HepG2 (cell line): ENCODE measurements around the gene PYGO2. TPM values are rescaled to one million over a fixed set of nuclear protein-coding genes. Genes with fewer than 3 reads are reported as not detected.
A peak's percentile ranks its signal among the peaks of the same experiment; 100 is the strongest.

Experiments
- AGO2 ChIP-seq: fragments of 200-400 bp; formaldehyde crosslinking; optimal IDR thresholded peaks from 2 replicates; pipeline ENCODE3; 2017; ENCODE audit warnings: mild to moderate bottlenecking, low read depth, low read length, moderate library complexity
- CCDC6 ChIP-seq: sonication (generic); formaldehyde crosslinking; IDR thresholded peaks from 2 replicates; pipeline ENCODE4 v1.8.1; 2022; ENCODE audit warnings: mild to moderate bottlenecking, missing genetic modification reagents, moderate library complexity
- CENPBD1 ChIP-seq: sonication (generic); formaldehyde crosslinking; IDR thresholded peaks from 2 replicates; pipeline ENCODE4 v1.8.0; 2022; ENCODE audit warnings: missing genetic modification reagents, low read depth, mild to moderate bottlenecking, borderline replicate concordance
- FOXJ3 ChIP-seq: sonication (generic); formaldehyde crosslinking; IDR thresholded peaks from 2 replicates; pipeline ENCODE4 v1.4.0; 2020; ENCODE audit warnings: missing genetic modification reagents, mild to moderate bottlenecking, borderline replicate concordance
- HMG20A ChIP-seq: IDR thresholded peaks from 2 replicates; pipeline ENCODE4 v1.6.1; 2016; ENCODE audit warnings: borderline replicate concordance
- HNRNPL ChIP-seq: fragments of 200-400 bp; formaldehyde crosslinking; IDR thresholded peaks from 2 replicates; pipeline ENCODE4 v1.6.1; 2017; ENCODE audit warnings: mild to moderate bottlenecking, low read depth, low read length
- HOXA7 ChIP-seq: sonication (generic); formaldehyde crosslinking; IDR thresholded peaks from 2 replicates; pipeline ENCODE4 v1.8.1; 2022; ENCODE audit warnings: mild to moderate bottlenecking, missing genetic modification reagents, moderate library complexity
- IKZF4 ChIP-seq: sonication (generic); formaldehyde crosslinking; IDR thresholded peaks from 2 replicates; pipeline ENCODE4 v1.5.1; 2020; ENCODE audit warnings: borderline replicate concordance, mild to moderate bottlenecking, low read depth, missing genetic modification reagents; ENCODE audit errors: not compliant biosample characterization
- MBNL3 ChIP-seq: fragments of 250-450 bp; sonication (Bioruptor Pico); conservative IDR thresholded peaks from 2 replicates; pipeline ENCODE4 v1.8.0; 2022; ENCODE audit warnings: mild to moderate bottlenecking, inconsistent platforms
- PAXIP1 ChIP-seq: sonication (generic); formaldehyde crosslinking; conservative IDR thresholded peaks from 2 replicates; pipeline ENCODE4 v1.4.0; 2020; ENCODE audit warnings: mild to moderate bottlenecking, missing genetic modification reagents, moderate library complexity
- RXRA ChIP-seq: sonication (generic); formaldehyde crosslinking; IDR thresholded peaks from 2 replicates; pipeline ENCODE4 v1.5.1; 2020; ENCODE audit warnings: missing genetic modification reagents
- SMYD3 ChIP-seq: sonication (generic); formaldehyde crosslinking; IDR thresholded peaks from 2 replicates; pipeline ENCODE4 v1.8.1; 2023; ENCODE audit warnings: mild to moderate bottlenecking, missing genetic modification reagents
- SRF ChIP-seq: IDR thresholded peaks from 2 replicates; pipeline ENCODE4 v1.6.1; 2011; ENCODE audit warnings: mild to moderate bottlenecking, low read depth, low read length, moderate library complexity
- TAF1 ChIP-seq: sonication (generic); formaldehyde crosslinking; IDR thresholded peaks from 2 replicates; pipeline ENCODE4 v1.4.0; 2020; ENCODE audit warnings: missing genetic modification reagents
- YEATS2 ChIP-seq: sonication (generic); formaldehyde crosslinking; IDR thresholded peaks from 2 replicates; pipeline ENCODE4 v1.4.0; 2020; ENCODE audit warnings: missing genetic modification reagents, borderline replicate concordance
- ZNF256 ChIP-seq: sonication (generic); formaldehyde crosslinking; conservative IDR thresholded peaks from 2 replicates; pipeline ENCODE4 v1.4.0; 2020; ENCODE audit warnings: missing genetic modification reagents
- ZNF44 ChIP-seq: sonication (generic); formaldehyde crosslinking; IDR thresholded peaks from 2 replicates; pipeline ENCODE4 v1.5.1; 2020; ENCODE audit warnings: mild to moderate bottlenecking, missing genetic modification reagents
- ZNF549 ChIP-seq: sonication (generic); formaldehyde crosslinking; IDR thresholded peaks from 2 replicates; pipeline ENCODE4 v1.5.0; 2020; ENCODE audit warnings: missing genetic modification reagents
- polyA plus RNA-seq, 8 experiments: library from polyadenylated mRNA; depleted of rRNA in 3 of 8; stranded (reverse) in 7 of 8; unstranded in 1 of 8; fragments of >200 nt; fragmentation: Illumina TruSeq in 4 of 8; extraction: Trizol in 4 of 8; gene quantifications; 2 replicates each; pipeline versions ENCODE4 v1.2.1 to v1.2.3, GENCODE V29; 2011 to 2016; ENCODE audit warnings: low read depth in 4 of 8, missing spikeins in 1 of 8, mixed read lengths in 1 of 8; ENCODE audit not compliant: insufficient read depth in 1 of 8
- total RNA-seq, 5 experiments: library from RNA; depleted of rRNA; stranded (reverse); fragments of >200 nt; fragmentation: Illumina TruSeq; extraction: Trizol; gene quantifications; 2 replicates each; pipeline ENCODE4 v1.2.3, GENCODE V29; 2016; ENCODE audit warnings: low read depth in 1 of 5
- TF ChIP-seq, protein P1 (sequence below): sonication (generic); formaldehyde crosslinking; IDR thresholded peaks from 2 replicates; pipeline ENCODE4 v1.5.1; 2020; ENCODE audit warnings: mild to moderate bottlenecking, missing genetic modification reagents, moderate library complexity
- TF ChIP-seq, protein P2 (sequence below): sonication (generic); formaldehyde crosslinking; IDR thresholded peaks from 2 replicates; pipeline ENCODE4 v1.5.0; 2020; ENCODE audit warnings: missing genetic modification reagents
- TF ChIP-seq, protein P3 (sequence below): sonication (generic); formaldehyde crosslinking; IDR thresholded peaks from 2 replicates; pipeline ENCODE4 v1.4.0; 2020; ENCODE audit warnings: missing genetic modification reagents

PYGO2 gene
- total and polyA plus RNA-seq, 2 of the 13 experiments (the other 11 are each of a cell fraction or from before 2014, with no cell fraction given) = 20.3 to 21.8 TPM

DNA sequence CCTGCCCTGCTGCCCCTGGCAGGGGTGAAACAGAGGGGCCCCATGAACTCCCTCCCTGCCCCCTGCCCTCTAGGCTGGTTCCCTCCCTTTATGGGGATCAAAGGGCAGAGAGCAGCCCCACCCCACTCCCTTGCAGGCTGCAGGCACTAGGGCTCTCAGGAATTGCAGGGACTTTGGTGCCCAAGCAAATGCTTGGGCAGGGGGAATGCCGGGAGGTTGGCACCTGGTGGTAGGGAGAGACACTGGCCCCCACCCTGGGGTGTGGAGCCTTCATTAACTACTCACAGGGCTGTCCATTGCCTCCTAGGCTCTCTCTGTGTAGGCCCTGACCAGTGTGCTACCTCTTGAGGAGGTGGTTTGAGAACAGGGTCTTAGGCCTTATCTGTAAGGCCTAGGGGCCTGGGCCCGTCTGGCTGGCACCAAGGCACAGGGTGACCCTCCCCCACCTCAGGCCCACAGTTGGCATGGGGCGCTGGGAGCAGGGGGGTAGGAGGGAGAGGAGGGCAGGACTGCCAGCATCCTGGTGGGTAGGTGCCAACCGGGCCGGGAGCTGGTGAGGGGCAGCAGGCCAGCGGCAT is 45.8 kb upstream of the PYGO2 start (continued):
- TF ChIP-seq PAXIP1 (CRISPR knock-in tag) (peak; percentile 74), TAF1 (CRISPR knock-in tag) (no peak), HMG20A (CRISPR knock-in tag) (no peak), RXRA (CRISPR knock-in tag) (0 out of 2 replicates have a peak, but pooled peaks have one; percentile 24), ZNF256 (CRISPR knock-in tag) (no peak), YEATS2 (CRISPR knock-in tag) (no peak), ZNF549 (CRISPR knock-in tag) (no peak), SRF (no peak), ZNF44 (CRISPR knock-in tag) (no peak), CCDC6 (CRISPR knock-in tag) (no peak), MBNL3 (CRISPR knock-in tag) (no peak), HOXA7 (CRISPR knock-in tag) (no peak), FOXJ3 (CRISPR knock-in tag) (no peak), HNRNPL (peak; percentile 98), SMYD3 (CRISPR knock-in tag) (no peak), AGO2 (peak; percentile 44), IKZF4 (CRISPR knock-in tag) (no peak), CENPBD1 (no peak)
- TF ChIP-seq, protein P1, sequence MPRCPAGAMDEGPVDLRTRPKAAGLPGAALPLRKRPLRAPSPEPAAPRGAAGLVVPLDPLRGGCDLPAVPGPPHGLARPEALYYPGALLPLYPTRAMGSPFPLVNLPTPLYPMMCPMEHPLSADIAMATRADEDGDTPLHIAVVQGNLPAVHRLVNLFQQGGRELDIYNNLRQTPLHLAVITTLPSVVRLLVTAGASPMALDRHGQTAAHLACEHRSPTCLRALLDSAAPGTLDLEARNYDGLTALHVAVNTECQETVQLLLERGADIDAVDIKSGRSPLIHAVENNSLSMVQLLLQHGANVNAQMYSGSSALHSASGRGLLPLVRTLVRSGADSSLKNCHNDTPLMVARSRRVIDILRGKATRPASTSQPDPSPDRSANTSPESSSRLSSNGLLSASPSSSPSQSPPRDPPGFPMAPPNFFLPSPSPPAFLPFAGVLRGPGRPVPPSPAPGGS (CRISPR knock-in tag) = no peak
- TF ChIP-seq, protein P2, sequence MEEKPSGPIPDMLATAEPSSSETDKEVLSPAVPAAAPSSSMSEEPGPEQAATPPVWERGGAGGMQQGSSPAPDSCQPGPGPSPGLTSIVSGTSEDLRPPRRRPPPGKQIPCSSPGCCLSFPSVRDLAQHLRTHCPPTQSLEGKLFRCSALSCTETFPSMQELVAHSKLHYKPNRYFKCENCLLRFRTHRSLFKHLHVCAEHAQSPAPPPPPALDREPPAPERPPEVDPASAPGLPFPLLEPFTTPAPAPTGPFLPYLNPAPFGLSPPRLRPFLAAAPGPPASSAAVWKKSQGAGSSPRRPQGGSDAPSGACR (CRISPR knock-in tag) = no peak
- TF ChIP-seq, protein P3, sequence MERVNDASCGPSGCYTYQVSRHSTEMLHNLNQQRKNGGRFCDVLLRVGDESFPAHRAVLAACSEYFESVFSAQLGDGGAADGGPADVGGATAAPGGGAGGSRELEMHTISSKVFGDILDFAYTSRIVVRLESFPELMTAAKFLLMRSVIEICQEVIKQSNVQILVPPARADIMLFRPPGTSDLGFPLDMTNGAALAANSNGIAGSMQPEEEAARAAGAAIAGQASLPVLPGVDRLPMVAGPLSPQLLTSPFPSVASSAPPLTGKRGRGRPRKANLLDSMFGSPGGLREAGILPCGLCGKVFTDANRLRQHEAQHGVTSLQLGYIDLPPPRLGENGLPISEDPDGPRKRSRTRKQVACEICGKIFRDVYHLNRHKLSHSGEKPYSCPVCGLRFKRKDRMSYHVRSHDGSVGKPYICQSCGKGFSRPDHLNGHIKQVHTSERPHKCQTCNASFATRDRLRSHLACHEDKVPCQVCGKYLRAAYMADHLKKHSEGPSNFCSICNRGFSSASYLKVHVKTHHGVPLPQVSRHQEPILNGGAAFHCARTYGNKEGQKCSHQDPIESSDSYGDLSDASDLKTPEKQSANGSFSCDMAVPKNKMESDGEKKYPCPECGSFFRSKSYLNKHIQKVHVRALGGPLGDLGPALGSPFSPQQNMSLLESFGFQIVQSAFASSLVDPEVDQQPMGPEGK (CRISPR knock-in tag) = peak; percentile 79
